SH-SY5Y (cell line): ENCODE measurements around the gene CCSER1.

Experiments used
- GATA2 ChIP-seq: IDR thresholded peaks from 2 replicates; pipeline ENCODE4 v1.6.1; 2011; ENCODE audit warnings: mild to moderate bottlenecking, low read depth, low read length
- GATA3 ChIP-seq: IDR thresholded peaks from 2 replicates; pipeline ENCODE4 v1.6.1; 2011; ENCODE audit warnings: low read depth, mild to moderate bottlenecking, low read length, moderate library complexity

The CCSER1 gene

GRCh38 chr4:90543419-90544170 lies 416.4 kb downstream of the CCSER1 start:
- peak; percentile 45; the same call in 1 of the 2 replicates for TF ChIP-seq GATA2
- TF ChIP-seq GATA3, result peak; percentile 48

- no peak for TF ChIP-seq GATA3
Measured at GRCh38 chr4:90544532-90545045, 417.4 kb downstream of the CCSER1 start.

GRCh38 chr4:90545380-90545779 lies 418.2 kb downstream of the CCSER1 start:
- TF ChIP-seq GATA3 (no peak), GATA2 (no peak)

GRCh38 chr4:90546114-90546513 lies 418.9 kb downstream of the CCSER1 start:
- TF ChIP-seq GATA2, result no peak
- TF ChIP-seq GATA3, result no peak

GRCh38 chr4:90570615-90571014 lies 443.4 kb downstream of the CCSER1 start:
- TF ChIP-seq GATA2 (no peak), GATA3 (no peak)

GRCh38 chr4:90572996-90573395 lies 445.8 kb downstream of the CCSER1 start:
- TF ChIP-seq GATA2, result no peak
- TF ChIP-seq GATA3, result no peak

GRCh38 chr4:90575371-90575770 lies 448.2 kb downstream of the CCSER1 start:
- TF ChIP-seq GATA2, result no peak
- TF ChIP-seq GATA3, result no peak

- TF ChIP-seq GATA3, result no peak
- TF ChIP-seq GATA2, result no peak
Measured at GRCh38 chr4:90580326-90580725, 453.1 kb downstream of the CCSER1 start.

GRCh38 chr4:90582087-90582486 lies 454.9 kb downstream of the CCSER1 start:
- no peak for TF ChIP-seq GATA3
- peak; percentile 31 for TF ChIP-seq GATA2

- TF ChIP-seq GATA3, result no peak
- no peak for TF ChIP-seq GATA2
Measured at GRCh38 chr4:90584051-90584450, 456.9 kb downstream of the CCSER1 start.

- TF ChIP-seq GATA2 (no peak), GATA3 (no peak)
Measured at GRCh38 chr4:90585961-90586360, 458.8 kb downstream of the CCSER1 start.

GRCh38 chr4:90586799-90587198 lies 459.6 kb downstream of the CCSER1 start:
- no peak for TF ChIP-seq GATA2
- TF ChIP-seq GATA3, result no peak

GRCh38 chr4:90597927-90598326 lies 470.7 kb downstream of the CCSER1 start:
- TF ChIP-seq GATA2, result no peak
- no peak for TF ChIP-seq GATA3

GRCh38 chr4:90598741-90599140 lies 471.5 kb downstream of the CCSER1 start:
- no peak for TF ChIP-seq GATA3
- TF ChIP-seq GATA2, result no peak

GRCh38 chr4:90602726-90603125 lies 475.5 kb downstream of the CCSER1 start:
- TF ChIP-seq GATA2 (no peak), GATA3 (no peak)
